ENCODE measurements around the gene CALCOCO1. TPM values are rescaled to one million over a fixed set of nuclear protein-coding genes. Genes with fewer than 3 reads are reported as not detected.
"Not testable (repeated sequence)": the region's sequence is repeated elsewhere in the genome, so short reads cannot be mapped to it uniquely, and the experiment has no call there.

The CALCOCO1 gene
- total RNA-seq: 10 to 100 TPM; 65.0 to 91.0 TPM
- long read RNA-seq, transcript CALCOCO1-218 (15 exons, 2,291 nt): major isoform, 11 of 17 reads
- long read RNA-seq, partial matches to known transcripts: 4 of 17 reads
- long read RNA-seq, other reads (novel, unspliced or antisense): 1 of 17 reads

- intact Hi-C loops (cut with DNase I, micrococcal nuclease): no loop called here
- peak; percentile 98 for DNase-seq
- ATAC-seq: peak; percentile 99
Observed at GRCh38 chr12:53727310-53728041, at the start of gene CALCOCO1. TSS of gene CALCOCO1 (minus strand) at chr12:53727452. CDS start at chr12:53725242, 2,210 bp downstream.

- ATAC-seq (no peak), DNase-seq (no peak)
- intact Hi-C loops (cut with DNase I, micrococcal nuclease): no loop called here
Observed at GRCh38 chr12:53776872-53777271, 49.6 kb upstream of the CALCOCO1 start.

- intact Hi-C loops (cut with DNase I, micrococcal nuclease): no loop called here
- DNase-seq: no peak
- no peak for ATAC-seq
Observed at GRCh38 chr12:53775478-53776145, 48.4 kb upstream of the CALCOCO1 start.

GRCh38 chr12:53770281-53770680 is 43.0 kb upstream of the CALCOCO1 start:
- ATAC-seq (no peak), DNase-seq (no peak)
- intact Hi-C loops (cut with DNase I, micrococcal nuclease): no loop called here

- intact Hi-C loops (cut with DNase I, micrococcal nuclease): no loop called here
- ATAC-seq (no peak), DNase-seq (no peak)
Observed at GRCh38 chr12:53768976-53769375, 41.7 kb upstream of the CALCOCO1 start.

GRCh38 chr12:53766881-53767280 is 39.6 kb upstream of the CALCOCO1 start:
- DNase-seq: no peak
- no peak for ATAC-seq
- intact Hi-C loops (cut with DNase I, micrococcal nuclease): no loop called here

GRCh38 chr12:53765891-53766290 is 38.6 kb upstream of the CALCOCO1 start:
- ATAC-seq: no peak
- intact Hi-C loops (cut with DNase I, micrococcal nuclease): no loop called here
- DNase-seq: no peak

- ATAC-seq: no peak
Observed at GRCh38 chr12:53764615-53765014, 37.4 kb upstream of the CALCOCO1 start.

DNA sequence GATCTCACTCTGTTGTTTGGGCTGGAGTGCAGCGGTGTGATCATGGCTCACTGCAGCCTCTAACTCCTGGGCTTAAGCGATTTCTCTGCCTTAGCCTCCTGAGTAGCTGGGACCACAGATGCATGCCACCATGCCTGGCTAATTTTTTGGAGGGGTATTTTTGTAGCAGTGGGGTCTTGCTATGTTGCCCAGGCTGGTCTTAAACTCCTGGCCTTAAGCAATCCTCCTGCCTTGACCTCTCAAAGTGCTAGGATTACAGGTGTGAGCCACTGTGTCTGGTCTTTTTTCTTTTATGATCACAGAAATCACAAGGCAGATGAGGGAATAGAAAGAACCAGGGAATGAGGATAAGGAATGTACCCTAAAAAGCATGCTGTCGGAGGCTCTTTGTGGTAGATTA is 35.5 kb upstream of the CALCOCO1 start:
- intact Hi-C loops (cut with DNase I, micrococcal nuclease); ATAC-seq; DNase-seq: not testable (repeated sequence)

More at GRCh38 chr12:53764615-53765014, 37.4 kb upstream of the CALCOCO1 start:
- intact Hi-C loops (cut with DNase I, micrococcal nuclease): no loop called here
- no peak for DNase-seq

DNA sequence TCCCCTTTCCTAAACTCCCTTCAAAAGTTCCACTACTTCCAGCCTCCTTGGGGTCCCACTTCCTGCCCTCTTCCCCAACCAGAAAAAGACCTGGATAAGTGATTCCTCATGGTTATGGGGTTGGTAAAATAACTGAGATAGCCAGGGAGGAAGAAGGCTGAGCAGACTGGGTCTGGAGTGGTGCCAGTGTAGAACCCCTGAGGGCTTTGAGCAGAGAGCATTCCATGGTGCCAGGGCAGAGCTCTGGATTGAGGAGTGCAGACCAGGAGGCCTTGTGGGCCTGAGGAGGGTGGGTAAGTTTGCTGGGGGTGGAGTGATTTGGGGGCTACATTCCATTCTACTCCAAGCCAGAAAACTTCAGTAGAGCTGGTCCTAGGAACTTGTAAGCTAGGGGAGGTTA is 34.1 kb upstream of the CALCOCO1 start:
- no peak for ATAC-seq
- intact Hi-C loops (cut with DNase I, micrococcal nuclease): no loop called here
- DNase-seq: no peak

DNA sequence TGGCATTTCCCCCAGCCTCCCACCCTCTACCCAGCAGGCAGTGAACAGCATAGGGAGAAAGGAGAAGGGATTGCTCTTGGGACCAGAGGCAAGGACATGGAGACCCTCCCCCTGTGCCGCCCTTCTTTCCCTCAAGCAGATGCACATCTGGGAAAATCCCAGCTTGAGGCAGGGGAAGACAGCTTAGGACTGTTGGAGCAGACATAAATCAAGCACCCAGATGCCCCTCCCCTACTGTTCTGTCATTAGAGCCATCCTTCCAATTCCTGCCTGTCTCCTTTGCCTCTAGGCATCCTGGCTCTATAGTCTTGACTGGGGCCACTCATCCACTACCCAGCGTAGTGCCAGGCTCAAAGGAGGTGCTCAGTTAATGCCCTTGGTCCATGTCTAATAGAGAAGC is 32.0 kb upstream of the CALCOCO1 start:
- ATAC-seq (no peak), DNase-seq (no peak)
- intact Hi-C loops (cut with DNase I, micrococcal nuclease): no loop called here

DNA sequence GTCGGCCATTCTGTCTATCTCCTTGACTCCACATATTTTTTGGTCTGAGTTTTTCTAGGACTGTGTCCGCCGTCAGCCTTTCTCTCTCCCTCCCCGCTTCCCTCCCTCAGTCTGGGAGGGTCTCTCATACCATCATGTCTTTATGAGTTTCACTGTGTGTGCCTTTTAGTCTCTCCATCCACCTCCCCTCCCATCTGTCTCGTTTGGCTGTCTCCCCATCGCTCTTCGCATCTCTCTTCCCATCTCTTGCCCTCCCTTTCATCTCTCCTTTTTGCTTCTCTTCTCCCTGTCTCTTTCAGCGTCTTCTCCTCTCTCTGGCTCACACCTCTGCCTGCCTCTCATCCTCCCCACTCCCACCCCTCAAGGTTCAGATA is 31.5 kb upstream of the CALCOCO1 start:
- ATAC-seq (no peak), DNase-seq (no peak)
- intact Hi-C loops (cut with DNase I, micrococcal nuclease): no loop called here

GRCh38 chr12:53758081-53758729 is 31.0 kb upstream of the CALCOCO1 start:
- no peak for DNase-seq
- no peak for ATAC-seq
- intact Hi-C loops (cut with DNase I, micrococcal nuclease): no loop called here

DNA sequence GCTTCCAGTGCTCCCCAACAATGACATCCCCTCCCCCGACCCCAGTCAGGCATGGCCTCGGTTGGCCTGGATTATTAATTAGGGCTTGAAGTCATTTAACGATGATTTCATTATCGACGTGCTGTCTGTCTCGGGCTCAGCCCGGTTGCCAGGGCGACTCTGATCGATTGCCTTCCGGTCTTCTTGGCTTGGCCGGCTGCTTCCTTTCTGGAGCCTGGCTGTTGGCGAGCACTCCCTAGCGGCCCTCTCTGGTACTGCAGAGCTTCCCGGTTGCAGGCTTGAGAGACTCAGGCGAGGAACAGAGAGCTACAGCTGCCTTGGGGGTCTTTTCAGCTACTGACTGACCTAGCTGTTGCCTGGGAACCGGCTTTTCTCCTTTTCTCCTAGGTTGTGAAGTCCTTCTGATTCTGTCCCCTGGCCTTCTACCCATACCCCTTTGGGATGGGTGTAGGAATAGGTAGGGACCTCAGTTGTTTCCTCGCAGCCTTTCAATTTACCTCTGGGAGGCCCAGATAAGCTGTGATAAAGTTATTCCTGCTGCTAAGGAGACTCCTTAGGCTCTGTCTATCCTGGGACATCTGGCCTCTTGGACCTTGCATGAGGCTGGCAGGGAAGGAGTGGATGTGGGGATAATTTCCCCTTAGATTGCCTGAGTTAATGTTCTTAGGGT is 30.0 kb upstream of the CALCOCO1 start:
- peak; percentile 56 to 86 for DNase-seq
- ATAC-seq: peak; percentile 77
- intact Hi-C loops (cut with DNase I, micrococcal nuclease): no loop called here

DNA sequence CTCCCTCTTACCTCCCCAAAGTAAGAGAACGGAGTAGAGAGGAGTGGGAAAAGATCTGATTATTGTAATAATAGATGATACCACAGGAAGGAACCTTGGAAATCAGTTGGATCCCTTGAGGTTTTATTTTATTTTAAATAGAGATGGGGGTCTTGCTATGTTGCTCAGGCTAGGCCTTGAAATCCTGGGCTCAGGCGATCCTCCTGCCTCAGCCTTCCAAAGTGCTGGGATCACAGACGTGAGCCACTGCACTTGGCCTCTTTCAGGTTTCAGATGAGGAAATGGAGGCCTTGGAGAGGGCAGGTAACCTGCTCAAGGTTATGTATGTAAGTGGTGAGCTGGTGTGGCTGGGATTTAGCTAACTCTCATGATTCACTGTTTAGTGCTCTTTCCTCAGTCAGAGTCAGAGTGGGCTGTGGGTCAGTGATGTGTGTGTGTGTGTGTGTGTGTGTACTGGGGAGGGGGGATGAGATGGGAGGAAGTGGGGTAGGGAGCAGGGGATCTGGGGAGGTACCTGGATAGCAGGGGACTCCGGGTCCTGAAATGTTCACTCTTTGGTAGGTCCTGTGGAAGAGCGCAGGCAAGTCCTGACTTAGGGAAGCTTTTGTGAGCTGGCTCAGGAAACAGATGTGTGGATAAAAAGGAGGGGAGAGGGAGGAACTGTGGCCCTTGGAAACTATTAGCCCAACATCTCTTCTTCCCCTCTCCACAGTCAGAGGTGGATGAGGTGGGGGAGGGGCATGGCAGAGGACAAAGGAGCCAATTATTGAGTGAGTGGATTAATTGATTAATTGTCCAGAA is 29.2 kb upstream of the CALCOCO1 start:
- intact Hi-C loops (cut with DNase I, micrococcal nuclease): no loop called here
- ATAC-seq (no peak), DNase-seq (no peak)

GRCh38 chr12:53755893-53756292 is 28.6 kb upstream of the CALCOCO1 start:
- intact Hi-C loops (cut with DNase I, micrococcal nuclease): no loop called here
- DNase-seq (no peak), ATAC-seq (no peak)

GRCh38 chr12:53755451-53755891 is 28.2 kb upstream of the CALCOCO1 start:
- intact Hi-C loops (cut with DNase I, micrococcal nuclease): no loop called here
- DNase-seq (no peak), ATAC-seq (no peak)

- DNase-seq: no peak
Observed at GRCh38 chr12:53754633-53755264, 27.5 kb upstream of the CALCOCO1 start.

More at GRCh38 chr12:53754633-53755264, 27.5 kb upstream of the CALCOCO1 start:
- no peak for ATAC-seq
- intact Hi-C loops (cut with DNase I, micrococcal nuclease): no loop called here
